A549 (cell line): Measurements from ENCODE around the gene FOXD3. TPM values are rescaled to one million over a fixed set of nuclear protein-coding genes. Genes with fewer than 3 reads are reported as not detected.

Experiments
- ATAC-seq, 2 experiments: fragments of 200-7000 bp in 1 of 2; fragments of >200 bp in 1 of 2; cut with Nextera tagmentation in 1 of 2; cut with Tn5 transposase in 1 of 2; 3 replicates each; pipeline versions ENCODE4 v1.8.0 to v1.9.1; 2018 to 2020; ENCODE audit warnings: mild to moderate bottlenecking in 1 of 2, moderate library complexity in 1 of 2
- CTCF ChIA-PET: fragments of 300-600 bp; sonication (Branson Sonifier 250); formaldehyde crosslinking; extraction: SDS; loops from one replicate; lab custom pipeline; 2021; ENCODE audit warnings: antibody characterized with exemption, inconsistent platforms; lab: Yijun Ruan, JAX
- POLR2A ChIA-PET: fragments of 350-600 bp; formaldehyde crosslinking; extraction: SDS; loops from one replicate; lab custom pipeline; 2021; ENCODE audit warnings: antibody characterized with exemption, inconsistent platforms; lab: Yijun Ruan, JAX
- DNase-seq, 2 experiments: peaks; one replicate each; pipeline versions ENCODE4 v3.0.0 to v3.0.0-alpha.2; 2011 to 2016; ENCODE audit warnings: low read depth in 1 of 2, low spot score in 1 of 2
- FAIRE-seq: peaks from 2 replicates; lab custom pipeline; 2011; peaks lifted over from hg19 to GRCh38; lab: Jason Lieb, UNC
- H3K27ac ChIP-seq, 2 experiments: fragments of >200 bp; sonication (Bioruptor Twin); formaldehyde crosslinking; 3 replicates each; pipeline ENCODE4 v1.5.1; 2016 to 2017
- H3K4me1 ChIP-seq: fragments of >200 bp; sonication (Bioruptor Twin); formaldehyde crosslinking; 3 replicates; pipeline ENCODE4 v1.6.1; 2016
- H3K4me2 ChIP-seq: fragments of >200 bp; sonication (Bioruptor Twin); formaldehyde crosslinking; 3 replicates; pipeline ENCODE4 v1.6.1; 2016
- H3K4me3 ChIP-seq: fragments of >200 bp; sonication (Bioruptor Twin); formaldehyde crosslinking; 3 replicates; pipeline ENCODE4 v1.5.1; 2016
- H3K9me3 ChIP-seq: fragments of >200 bp; sonication (Bioruptor Twin); formaldehyde crosslinking; 3 replicates; pipeline ENCODE4 v1.6.1; 2016
- BCL3 ChIP-seq: fragments of >200 bp; sonication (Bioruptor Twin); formaldehyde crosslinking; IDR thresholded peaks from 3 replicates; pipeline ENCODE4 v1.6.1; 2016
- CEBPB ChIP-seq, 2 experiments: fragments of >200 bp in 1 of 2; sonication (Bioruptor Twin) in 1 of 2; formaldehyde crosslinking in 1 of 2; IDR thresholded peaks; 2 replicates each; pipeline ENCODE4 v1.6.1; 2012 to 2016
- CTCF ChIP-seq: fragments of >200 bp; sonication (Bioruptor Twin); formaldehyde crosslinking; IDR thresholded peaks from 3 replicates; pipeline ENCODE4 v1.5.1; 2016
- EHF ChIP-seq: fragments of 250-450 bp; sonication (Bioruptor Pico); IDR thresholded peaks from 2 replicates; pipeline ENCODE4 v1.5.0; 2020; ENCODE audit warnings: mild to moderate bottlenecking
- EHMT2 ChIP-seq: fragments of 200-600 bp; sonication (generic); IDR thresholded peaks from 2 replicates; pipeline ENCODE4 v1.6.1; 2016; ENCODE audit warnings: antibody characterized with exemption, low read depth, mild to moderate bottlenecking, moderate library complexity
- EP300 ChIP-seq, 2 experiments: fragments of >200 bp; sonication (Bioruptor Twin); formaldehyde crosslinking; IDR thresholded peaks; 2 replicates in 1 of 2; 3 replicates in 1 of 2; pipeline ENCODE4 v1.6.1; 2016 to 2017
- ESRRA ChIP-seq: fragments of 150-350 bp; IDR thresholded peaks from 2 replicates; pipeline ENCODE4 v1.6.1; 2014; ENCODE audit warnings: mild to moderate bottlenecking, low read length, borderline replicate concordance
- HDAC2 ChIP-seq: fragments of 200-600 bp; sonication (generic); IDR thresholded peaks from 2 replicates; pipeline ENCODE4 v1.6.1; 2016
- HES2 ChIP-seq: fragments of >200 bp; sonication (Bioruptor Twin); formaldehyde crosslinking; IDR thresholded peaks from 2 replicates; pipeline ENCODE4 v1.6.1; 2016
- HOXA7 ChIP-seq: fragments of 250-450 bp; sonication (Bioruptor Pico); IDR thresholded peaks from 2 replicates; pipeline ENCODE4 v1.5.0; 2020; ENCODE audit warnings: mild to moderate bottlenecking, moderate library complexity
- HOXB5 ChIP-seq: fragments of 250-450 bp; sonication (Bioruptor Pico); IDR thresholded peaks from 2 replicates; pipeline ENCODE4 v1.5.0; 2020; ENCODE audit warnings: mild to moderate bottlenecking, moderate library complexity
- KDM5A ChIP-seq: fragments of 200-600 bp; sonication (generic); IDR thresholded peaks from 2 replicates; pipeline ENCODE4 v1.6.1; 2016; ENCODE audit warnings: antibody characterized with exemption, mild to moderate bottlenecking
- MAFK ChIP-seq: fragments of 450-650 bp; IDR thresholded peaks from 2 replicates; pipeline ENCODE4 v1.6.1; 2014; ENCODE audit not compliant: partially characterized antibody
- MAX ChIP-seq: IDR thresholded peaks from 2 replicates; pipeline ENCODE4 v1.6.1; 2012
- MAZ ChIP-seq: fragments of 150-350 bp; IDR thresholded peaks from 2 replicates; pipeline ENCODE4 v1.6.1; 2014; ENCODE audit warnings: antibody characterized with exemption, low read depth, low read length, borderline replicate concordance
- NPAS2 ChIP-seq: fragments of 250-450 bp; sonication (Bioruptor Pico); IDR thresholded peaks from 2 replicates; pipeline ENCODE4 v1.8.0; 2022; ENCODE audit warnings: mild to moderate bottlenecking, moderate library complexity, borderline replicate concordance
- PHF8 ChIP-seq: fragments of 200-600 bp; sonication (generic); IDR thresholded peaks from 2 replicates; pipeline ENCODE4 v1.6.1; 2016; ENCODE audit warnings: low read depth, mild to moderate bottlenecking, antibody characterized with exemption, moderate library complexity, borderline replicate concordance
- RAD21 ChIP-seq, 2 experiments: fragments of >200 bp in 1 of 2; sonication (Bioruptor Twin) in 1 of 2; formaldehyde crosslinking in 1 of 2; IDR thresholded peaks in 1 of 2; conservative IDR thresholded peaks in 1 of 2; 2 replicates in 1 of 2; 3 replicates in 1 of 2; pipeline ENCODE4 v1.6.1; 2012 to 2018; ENCODE audit warnings: inconsistent platforms in 1 of 2
- SMC3 ChIP-seq: fragments of >200 bp; sonication (Bioruptor Twin); formaldehyde crosslinking; IDR thresholded peaks from 3 replicates; pipeline ENCODE4 v1.6.1; 2018; ENCODE audit warnings: inconsistent platforms
- SREBF2 ChIP-seq: fragments of 450-650 bp; IDR thresholded peaks from 2 replicates; pipeline ENCODE4 v1.6.1; 2014; ENCODE audit warnings: mild to moderate bottlenecking, moderate library complexity
- TFCP2L1 ChIP-seq: fragments of 250-450 bp; sonication (Bioruptor Pico); IDR thresholded peaks from 2 replicates; pipeline ENCODE4 v1.5.0; 2021; ENCODE audit warnings: mild to moderate bottlenecking
- TP53 ChIP-seq: fragments of 250-450 bp; sonication (Bioruptor Pico); IDR thresholded peaks from 2 replicates; pipeline ENCODE4 v1.5.0; 2021; ENCODE audit warnings: mild to moderate bottlenecking, moderate library complexity
- USF2 ChIP-seq: fragments of 450-650 bp; IDR thresholded peaks from 2 replicates; pipeline ENCODE4 v1.6.1; 2014; ENCODE audit warnings: antibody characterized with exemption
- ZC3H11A ChIP-seq: fragments of 450-650 bp; IDR thresholded peaks from 2 replicates; pipeline ENCODE4 v1.6.1; 2014; ENCODE audit warnings: antibody characterized with exemption, mild to moderate bottlenecking
- ZFP36 ChIP-seq: fragments of 450-650 bp; IDR thresholded peaks from 2 replicates; pipeline ENCODE4 v1.6.1; 2014; ENCODE audit warnings: borderline replicate concordance; ENCODE audit not compliant: partially characterized antibody
- ZSCAN20 ChIP-seq: fragments of 250-450 bp; sonication (Bioruptor Pico); IDR thresholded peaks from 2 replicates; pipeline ENCODE4 v1.8.0; 2022; ENCODE audit warnings: mild to moderate bottlenecking, moderate library complexity
- WGBS: methylation state at CpG from one replicate; pipeline ENCODE4 v1.1.6; 2017; ENCODE audit errors: missing lambda C conversion rate; 5-methylcytosine and 5-hydroxymethylcytosine counted together
- polyA plus RNA-seq, 4 experiments: library from polyadenylated mRNA; depleted of rRNA in 3 of 4; stranded (reverse); fragments of >200 nt; fragmentation: RNase III in 1 of 4; extraction: RNeasy Plus Mini Kit Qiagen cat#74134 plus additional on column Dnase treatment in 1 of 4; gene quantifications; 2 replicates in 3 of 4; 3 replicates in 1 of 4; pipeline ENCODE4 v1.2.3, GENCODE V29; 2011 to 2017

FOXD3 gene
- polyA plus RNA-seq, 2 of the 4 experiments (the other 2 are of a cell fraction): 0.09 to 0.34 TPM

GRCh38 chr1:63326473-63327380, 4.4 kb downstream of the FOXD3 start (continued):
- TF ChIP-seq NPAS2 (CRISPR knock-in tag) (no peak), EHMT2 (no peak)

GRCh38 chr1:63327417-63328054, 5.2 kb downstream of the FOXD3 start:
- Histone ChIP-seq H3K4me3 (no peak overlapping the region), H3K9me3 (no peaks in the 10 kb centered on the region), H3K27ac (no peak overlapping the region), H3K4me2 (peak overlapping the region; percentile 65), H3K4me1 (no peaks in the 10 kb centered on the region)
- FAIRE-seq (peak; percentile 39), ATAC-seq (peak; percentile 66 to 89), DNase-seq (peak; percentile 68 to 72)
- CTCF ChIA-PET: interaction anchor here (0.7 to 3.1 kb wide), 21 partner anchors 8 to 473 kb away, joined by 3 to 17 read pairs (median 3); no protein-coding TSS in a partner anchor
- no peak for TF ChIP-seq ESRRA
- peak; percentile 64 for TF ChIP-seq CTCF
- TF ChIP-seq CEBPB (IDR thresholded peaks at IDR 0.05): no peak
- TF ChIP-seq MAFK: no peak
- TF ChIP-seq MAX: peak; percentile 75
- no peak for TF ChIP-seq HES2
- no peak for TF ChIP-seq PHF8
- no peak for TF ChIP-seq HOXB5 (CRISPR knock-in tag)
- TF ChIP-seq TP53 (CRISPR knock-in tag): no peak
- TF ChIP-seq SREBF2: no peak
- TF ChIP-seq ZSCAN20 (CRISPR knock-in tag): no peak
- TF ChIP-seq KDM5A: no peak
- peak; percentile 60 for TF ChIP-seq SMC3
- peak; percentile 62 to 63 for TF ChIP-seq RAD21 (conservative IDR thresholded peaks at IDR 0.05 in 1 of 2, IDR thresholded peaks at IDR 0.05 in 1 of 2)
- POLR2A ChIA-PET: no interaction called here
- 15% methylated on average over 23 of the region's 25 CpGs for WGBS

- no peaks in the 10 kb centered on the region for H3K4me1 ChIP-seq
- POLR2A ChIA-PET: no interaction called here
- H3K4me2 ChIP-seq: peak overlapping the region; percentile 65; the same call in 2 of the 3 replicates
- 69% methylated on average over 8 of the region's 8 CpGs for WGBS
- no peak overlapping the region for H3K27ac ChIP-seq
- TF ChIP-seq NPAS2 (CRISPR knock-in tag) (no peak), USF2 (no peak), BCL3 (no peak), HOXA7 (CRISPR knock-in tag) (no peak), EHF (no peak), ESRRA (no peak), ZFP36 (no peak), TFCP2L1 (no peak), PHF8 (no peak), EHMT2 (no peak), EP300 (IDR thresholded peaks at IDR 0.05) (no peak), MAZ (no peak), HDAC2 (no peak), TP53 (CRISPR knock-in tag) (no peak), ZC3H11A (no peak)
- TF ChIP-seq, all 56 proteins: peak for 0
- DNase-seq (no peak), FAIRE-seq (no peak), ATAC-seq (no peak)
- CTCF ChIA-PET: interaction anchor here (0.7 to 3.1 kb wide), 14 partner anchors 9 to 474 kb away, joined by 3 to 17 read pairs (median 4); no protein-coding TSS in a partner anchor
- H3K4me3 ChIP-seq: no peak overlapping the region
- H3K9me3 ChIP-seq: no peaks in the 10 kb centered on the region
These were observed 5.8 kb downstream of the FOXD3 start for GRCh38 chr1:63328122-63328521.
